NCI-H1436 treated with DMSO at 0.1 percent for 48 hours (cell line): Measurements from ENCODE around the gene SERPINI1.

Experiments used
- DNase-seq: peaks from one replicate; lab custom pipeline; 2025; lab: John Stamatoyannopoulos, UW

Gene SERPINI1

GRCh38 chr3:167735233-167736138 lies at the start of gene SERPINI1:
Gene SERPINI1, plus strand, starts transcription at chr3:167735721. Its CDS starts 53,408 bp downstream, at chr3:167789129.
- peak; percentile 69 for DNase-seq

- no peak for DNase-seq
These were observed 44.2 kb upstream of the SERPINI1 start for GRCh38 chr3:167691366-167691765.

GRCh38 chr3:167694121-167694520 lies 41.4 kb upstream of the SERPINI1 start:
- DNase-seq = no peak

- no peak for DNase-seq
These were observed 35.5 kb upstream of the SERPINI1 start for GRCh38 chr3:167700046-167700445.

GRCh38 chr3:167700926-167701325 lies 34.6 kb upstream of the SERPINI1 start:
- no peak for DNase-seq

DNA sequence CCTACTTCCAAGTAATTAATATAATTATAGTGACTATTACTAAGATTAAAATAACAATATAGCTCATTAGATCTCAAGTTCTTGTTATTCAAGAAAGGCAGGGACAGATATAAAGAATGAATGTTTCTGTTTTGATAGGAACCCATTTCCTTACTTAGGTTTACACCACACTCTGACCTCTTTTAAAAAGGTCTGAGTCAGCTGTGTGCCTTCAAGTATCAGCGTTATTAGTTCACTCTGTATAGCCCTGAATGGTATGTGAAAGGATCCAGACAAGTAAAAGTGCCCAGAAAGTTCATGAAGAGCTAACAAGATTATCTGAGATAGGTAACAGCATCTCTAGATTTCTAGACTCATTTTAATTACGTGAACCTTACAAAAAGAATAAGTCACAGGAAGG lies 29.7 kb upstream of the SERPINI1 start:
- DNase-seq = no peak

DNA sequence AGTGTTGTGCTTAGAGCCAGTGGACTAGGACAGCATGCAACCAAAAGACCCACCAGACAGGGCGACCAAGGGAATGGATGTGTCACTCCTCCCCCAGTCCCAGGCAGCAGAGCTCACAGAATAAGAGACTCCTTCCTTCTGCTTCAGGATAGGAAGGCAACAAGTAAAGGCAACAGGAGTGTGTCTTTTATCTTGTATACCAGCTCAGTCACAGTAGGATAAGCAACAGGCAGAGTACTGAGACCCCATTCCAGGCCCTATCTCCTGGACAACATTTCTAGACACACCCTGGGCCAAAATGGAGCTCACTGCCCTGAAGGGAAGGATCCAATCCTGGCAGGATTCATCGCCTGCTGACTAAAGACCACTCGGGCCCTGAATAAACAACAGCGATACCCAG lies 25.8 kb upstream of the SERPINI1 start:
- no peak for DNase-seq

GRCh38 chr3:167710552-167710951 lies 25.0 kb upstream of the SERPINI1 start:
- DNase-seq = no peak

DNA sequence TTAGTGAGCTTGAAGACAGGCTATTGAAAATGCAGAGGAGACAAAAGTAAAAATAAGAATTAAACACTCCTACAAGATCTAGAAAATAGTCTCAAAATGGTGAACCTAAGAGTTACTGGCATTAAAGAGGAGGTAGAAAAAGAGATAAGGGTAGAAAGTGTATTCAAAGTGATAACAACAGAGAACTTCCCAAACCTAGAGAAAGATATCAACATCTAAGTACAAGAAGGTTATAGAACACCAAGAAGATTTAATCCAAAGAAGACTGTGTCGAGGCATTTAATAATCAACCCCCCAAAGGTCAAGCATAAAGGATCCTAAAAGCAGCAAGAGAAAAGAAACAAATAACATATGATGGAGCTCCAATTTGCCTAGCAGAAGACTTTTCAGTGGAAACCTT lies 24.1 kb upstream of the SERPINI1 start:
- no peak for DNase-seq

GRCh38 chr3:167712445-167712844 lies 23.1 kb upstream of the SERPINI1 start:
- no peak for DNase-seq

DNA sequence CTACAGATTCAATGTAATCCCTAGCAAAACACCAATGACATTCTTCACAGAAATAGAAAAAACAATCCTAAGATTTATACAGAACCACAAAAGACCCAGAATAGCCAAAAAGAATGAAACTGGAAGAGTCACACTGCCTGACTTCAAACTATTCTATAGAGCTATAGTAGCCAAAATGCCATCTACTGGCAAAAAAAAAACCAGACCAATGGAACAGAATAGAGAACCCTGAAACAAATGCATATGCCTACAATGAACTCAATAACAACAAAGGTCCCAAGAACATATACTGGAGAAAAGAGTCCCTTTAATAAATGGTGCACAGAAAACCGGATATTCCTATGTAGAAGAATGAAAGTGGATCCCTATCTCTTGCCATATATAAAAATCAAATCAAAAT lies 20.6 kb upstream of the SERPINI1 start:
- no peak for DNase-seq

DNA sequence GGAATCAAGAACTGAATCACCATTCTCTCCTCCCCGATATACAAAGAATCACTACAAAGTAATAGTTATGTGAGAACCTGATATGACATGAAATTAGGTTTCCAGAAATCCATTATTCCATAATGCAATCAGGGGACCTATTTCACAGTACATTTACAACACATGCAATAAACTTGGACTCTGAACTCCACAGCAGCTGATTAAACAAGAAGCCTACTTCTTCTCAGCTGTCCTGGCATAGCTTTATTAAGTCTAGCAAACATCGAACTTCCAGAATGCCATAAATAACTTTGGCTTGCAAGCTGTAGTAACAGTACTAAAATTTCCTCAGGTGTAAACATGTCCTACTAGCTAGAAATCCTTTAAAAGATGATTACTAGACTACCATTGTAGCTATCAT lies 18.6 kb upstream of the SERPINI1 start:
- no peak for DNase-seq

- DNase-seq = no peak
These were observed 16.9 kb upstream of the SERPINI1 start for GRCh38 chr3:167718582-167718981.

DNA sequence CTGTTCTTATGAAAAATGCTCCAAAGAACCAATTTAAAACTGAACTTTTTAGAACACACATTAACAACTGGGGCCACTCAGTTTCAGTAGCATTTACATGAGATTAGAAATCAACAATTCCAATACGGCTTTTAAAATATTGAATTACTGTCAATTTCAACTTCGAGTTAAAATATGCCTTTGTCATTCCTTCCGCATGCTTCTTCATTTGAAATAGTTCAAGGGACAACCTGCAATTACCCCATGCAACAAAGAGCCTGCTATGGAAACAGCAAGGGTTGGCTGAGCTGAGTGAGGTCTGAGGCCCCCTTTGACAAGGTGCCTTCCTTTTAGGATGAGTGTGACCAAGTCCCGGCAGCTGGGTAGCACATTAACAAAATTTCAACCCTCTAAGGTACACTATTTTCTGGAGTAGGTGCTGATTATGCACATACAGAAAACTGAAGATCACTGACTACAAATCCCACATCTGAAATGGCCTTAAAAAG lies 12.5 kb upstream of the SERPINI1 start:
- DNase-seq = no peak

DNA sequence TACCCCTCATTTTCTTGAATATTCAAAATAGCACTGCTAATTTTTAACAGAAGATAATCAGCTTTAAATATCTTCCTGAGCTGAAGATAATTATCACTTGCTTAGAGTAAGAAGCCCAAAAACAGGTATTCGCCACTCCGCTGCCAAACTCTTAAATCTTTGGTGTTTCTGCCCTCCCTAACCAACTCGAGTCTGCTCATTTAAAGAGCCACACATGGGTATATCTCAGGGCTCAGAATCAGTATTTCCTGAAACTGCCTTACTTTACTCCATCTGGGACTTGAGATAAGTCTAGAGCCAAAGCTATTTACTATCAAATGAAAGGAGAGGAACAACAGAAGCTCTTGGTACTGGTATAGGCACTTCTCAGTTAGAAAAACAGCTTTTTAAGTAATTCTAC lies 11.6 kb upstream of the SERPINI1 start:
- no peak for DNase-seq

- no peak for DNase-seq
These were observed 7.3 kb upstream of the SERPINI1 start for GRCh38 chr3:167728176-167728575.

- DNase-seq = no peak
These were observed 6.7 kb upstream of the SERPINI1 start for GRCh38 chr3:167728632-167729323.

GRCh38 chr3:167729591-167729990 lies 5.9 kb upstream of the SERPINI1 start:
- no peak for DNase-seq

- no peak for DNase-seq
These were observed 4.1 kb upstream of the SERPINI1 start for GRCh38 chr3:167731393-167731792.

DNA sequence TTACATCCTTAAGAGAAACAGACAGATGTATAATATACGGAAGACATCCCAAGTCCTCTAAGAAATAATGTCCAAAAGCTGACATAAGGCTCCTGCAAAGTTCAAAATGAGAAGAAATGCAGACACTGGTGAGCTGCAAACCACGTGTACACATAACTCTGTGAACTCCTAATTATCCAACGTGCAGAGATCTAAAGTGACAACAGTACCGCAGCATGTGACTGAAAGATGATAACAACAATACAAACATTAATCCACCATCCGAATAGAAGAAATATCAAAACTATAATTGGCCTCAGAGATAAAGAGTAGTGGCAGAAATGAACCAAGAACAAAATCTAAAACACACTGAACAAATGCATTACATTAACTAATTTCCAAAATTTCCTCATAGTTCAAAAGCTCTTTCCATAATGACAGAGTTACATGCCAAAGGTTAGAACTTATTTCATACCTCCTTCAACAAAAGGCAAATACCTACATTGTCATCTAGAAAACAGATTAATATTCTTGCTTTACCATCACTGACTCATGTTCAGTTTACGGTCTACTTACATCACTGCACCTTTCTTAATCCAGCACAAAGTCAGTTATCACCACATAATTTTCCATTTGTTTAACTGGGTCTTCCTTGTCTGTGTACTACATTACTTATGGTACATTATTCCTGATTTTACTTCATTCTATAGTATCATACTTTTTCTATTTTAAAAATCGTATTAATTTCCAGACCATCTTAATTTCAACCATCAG lies 3.0 kb upstream of the SERPINI1 start:
- no peak for DNase-seq

- no peak for DNase-seq
These were observed 1.5 kb upstream of the SERPINI1 start for GRCh38 chr3:167733961-167734497.
